A549 (cell line): ENCODE measurements around the gene VWA8.

Source experiments
- EP300 ChIP-seq, 2 experiments: fragments of >200 bp; sonication (Bioruptor Twin); formaldehyde crosslinking; IDR thresholded peaks; 2 replicates in 1 of 2; 3 replicates in 1 of 2; pipeline ENCODE4 v1.6.1; 2016 to 2017
- GATA3 ChIP-seq: IDR thresholded peaks from 2 replicates; pipeline ENCODE4 v1.6.1; 2012; ENCODE audit warnings: borderline replicate concordance
- MAFK ChIP-seq: fragments of 450-650 bp; IDR thresholded peaks from 2 replicates; pipeline ENCODE4 v1.6.1; 2014; ENCODE audit not compliant: partially characterized antibody
- PBX3 ChIP-seq: IDR thresholded peaks from 2 replicates; pipeline ENCODE4 v1.6.1; 2012
- RNF2 ChIP-seq: fragments of 200-600 bp; sonication (generic); IDR thresholded peaks from 2 replicates; pipeline ENCODE4 v1.6.1; 2016; ENCODE audit warnings: low read depth, mild to moderate bottlenecking, antibody characterized with exemption, moderate library complexity, borderline replicate concordance
- TF ChIP-seq, protein P1 (sequence below): fragments of >200 bp; sonication (Bioruptor Twin); formaldehyde crosslinking; IDR thresholded peaks from 3 replicates; pipeline ENCODE4 v1.5.1; 2016

GRCh38 chr13:41586216-41586615 is 374.7 kb downstream of the VWA8 start:
- TF ChIP-seq, protein P1, sequence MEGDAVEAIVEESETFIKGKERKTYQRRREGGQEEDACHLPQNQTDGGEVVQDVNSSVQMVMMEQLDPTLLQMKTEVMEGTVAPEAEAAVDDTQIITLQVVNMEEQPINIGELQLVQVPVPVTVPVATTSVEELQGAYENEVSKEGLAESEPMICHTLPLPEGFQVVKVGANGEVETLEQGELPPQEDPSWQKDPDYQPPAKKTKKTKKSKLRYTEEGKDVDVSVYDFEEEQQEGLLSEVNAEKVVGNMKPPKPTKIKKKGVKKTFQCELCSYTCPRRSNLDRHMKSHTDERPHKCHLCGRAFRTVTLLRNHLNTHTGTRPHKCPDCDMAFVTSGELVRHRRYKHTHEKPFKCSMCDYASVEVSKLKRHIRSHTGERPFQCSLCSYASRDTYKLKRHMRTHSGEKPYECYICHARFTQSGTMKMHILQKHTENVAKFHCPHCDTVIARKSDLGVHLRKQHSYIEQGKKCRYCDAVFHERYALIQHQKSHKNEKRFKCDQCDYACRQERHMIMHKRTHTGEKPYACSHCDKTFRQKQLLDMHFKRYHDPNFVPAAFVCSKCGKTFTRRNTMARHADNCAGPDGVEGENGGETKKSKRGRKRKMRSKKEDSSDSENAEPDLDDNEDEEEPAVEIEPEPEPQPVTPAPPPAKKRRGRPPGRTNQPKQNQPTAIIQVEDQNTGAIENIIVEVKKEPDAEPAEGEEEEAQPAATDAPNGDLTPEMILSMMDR: no peak
- TF ChIP-seq EP300 (IDR thresholded peaks at IDR 0.05) (no peak), PBX3 (no peak), RNF2 (no peak), MAFK (no peak), GATA3 (no peak)
